PFSK-1 (cell line): Measurements from ENCODE around the gene INKA1.

Experiments used
- FOXP2 ChIP-seq: optimal IDR thresholded peaks from 2 replicates; pipeline ENCODE3; 2011; ENCODE audit warnings: borderline replicate concordance, control low read depth, inconsistent platforms; ENCODE audit not compliant: insufficient read depth; ENCODE audit errors: extremely low read length, extremely low read depth
- POLR2AphosphoS5 ChIP-seq: IDR thresholded peaks from 2 replicates; pipeline ENCODE4 v1.6.1; 2012; ENCODE audit warnings: low read depth, mild to moderate bottlenecking, control low read depth, low read length, moderate library complexity
- REST ChIP-seq, 2 experiments: IDR thresholded peaks; 2 replicates each; pipeline versions ENCODE4 v1.6.1 to v1.8.0; 2011 to 2012; ENCODE audit warnings: low read depth in 2 of 2, low read length in 2 of 2, control low read depth in 1 of 2, inconsistent platforms in 1 of 2, mild to moderate bottlenecking in 1 of 2, moderate library complexity in 1 of 2; ENCODE audit not compliant: insufficient read depth in 1 of 2
- SIN3A ChIP-seq: IDR thresholded peaks from 2 replicates; pipeline ENCODE4 v1.6.1; 2012; ENCODE audit warnings: mild to moderate bottlenecking, low read length, moderate library complexity, borderline replicate concordance; ENCODE audit not compliant: insufficient read depth
- TAF1 ChIP-seq: IDR thresholded peaks from 2 replicates; pipeline ENCODE4 v1.6.1; 2012; ENCODE audit warnings: low read length, control low read depth, borderline replicate concordance; ENCODE audit not compliant: insufficient read depth

The INKA1 gene

GRCh38 chr3:49813497-49814174 is 10.6 kb downstream of the INKA1 start, which contains the start of gene UBA7:
Gene UBA7, minus strand, starts transcription at chr3:49813953. Its CDS starts 166 bp downstream, at chr3:49813787.
- no peak for TF ChIP-seq FOXP2
- no peak for TF ChIP-seq REST (IDR thresholded peaks at IDR 0.05; ENCODE audit: insufficient read depth in 1 of 2, low read depth in 2 of 2, low read length in 2 of 2)
- TF ChIP-seq SIN3A, result no peak
- TF ChIP-seq POLR2AphosphoS5, result no peak
- no peak for TF ChIP-seq TAF1

GRCh38 chr3:49826016-49826415 is 23.0 kb downstream of the INKA1 start:
- TF ChIP-seq POLR2AphosphoS5, result no peak
- TF ChIP-seq SIN3A, result no peak
- TF ChIP-seq TAF1, result no peak
- TF ChIP-seq REST (IDR thresholded peaks at IDR 0.05; ENCODE audit: insufficient read depth in 1 of 2, low read depth in 2 of 2, low read length in 2 of 2), result no peak
- no peak for TF ChIP-seq FOXP2

GRCh38 chr3:49831341-49831740 is 28.3 kb downstream of the INKA1 start:
- TF ChIP-seq SIN3A (no peak), TAF1 (no peak), REST (IDR thresholded peaks at IDR 0.05; ENCODE audit: insufficient read depth in 1 of 2, low read depth in 2 of 2, low read length in 2 of 2) (no peak), POLR2AphosphoS5 (no peak), FOXP2 (no peak)

- TF ChIP-seq POLR2AphosphoS5 (peak; percentile 13; the same call in 1 of the 2 replicates), FOXP2 (no peak), TAF1 (no peak)
Observed at GRCh38 chr3:49839193-49839809, 36.2 kb downstream of the INKA1 start.

DNA sequence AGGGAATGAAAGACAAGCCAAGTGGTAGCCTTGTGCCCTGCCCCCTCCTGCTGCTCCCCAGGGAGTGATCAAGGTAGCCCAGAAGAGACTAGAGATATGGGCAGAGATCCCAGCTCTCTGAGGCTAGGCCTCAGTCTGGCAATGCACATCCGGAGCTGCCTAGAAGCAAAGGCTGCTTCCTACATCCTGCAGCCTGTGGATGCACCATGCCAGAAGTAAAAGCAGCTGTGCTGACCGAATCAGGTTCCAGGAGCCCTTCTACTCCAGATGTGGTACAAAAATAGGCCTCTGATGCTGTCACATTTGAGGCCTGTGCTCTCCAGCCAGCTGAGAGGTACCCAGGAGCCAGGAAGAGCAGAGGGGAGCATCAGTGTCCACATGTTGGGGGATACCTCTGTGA is 37.3 kb downstream of the INKA1 start:
- TF ChIP-seq TAF1 (no peak), FOXP2 (no peak), SIN3A (no peak), REST (IDR thresholded peaks at IDR 0.05; ENCODE audit: insufficient read depth in 1 of 2, low read depth in 2 of 2, low read length in 2 of 2) (no peak)
